ENCODE results near the gene SDHAF3. TPM values are rescaled to one million over a fixed set of nuclear protein-coding genes. Genes with fewer than 3 reads are reported as not detected.
"Not testable (repeated sequence)": the region's sequence is repeated elsewhere in the genome, so short reads cannot be mapped to it uniquely, and the experiment has no call there.

The SDHAF3 gene
- total RNA-seq, 1 donor: 5.9 TPM

DNA sequence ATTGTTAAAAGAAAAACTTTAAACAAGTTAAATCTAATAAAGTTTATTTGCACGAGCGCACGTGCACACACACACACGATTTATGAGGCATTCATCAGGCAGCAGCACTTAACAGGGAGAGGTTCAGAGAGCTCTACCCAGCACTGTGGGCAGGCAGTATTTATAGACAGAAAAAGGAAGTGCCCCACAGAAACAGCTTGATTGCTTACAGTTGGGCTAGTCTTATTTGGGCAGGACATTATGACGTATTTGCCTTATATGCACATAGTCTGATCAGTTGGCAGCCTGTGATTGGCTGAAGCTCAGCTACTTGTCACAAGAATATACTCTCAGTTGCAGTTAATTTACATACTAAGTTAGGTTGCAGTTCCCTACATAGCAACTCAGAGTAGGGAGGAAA is 1.2 kb upstream of the SDHAF3 start:
- H3K4me3 ChIP-seq (ENCODE audit: low read length): no peak overlapping the region

DNA sequence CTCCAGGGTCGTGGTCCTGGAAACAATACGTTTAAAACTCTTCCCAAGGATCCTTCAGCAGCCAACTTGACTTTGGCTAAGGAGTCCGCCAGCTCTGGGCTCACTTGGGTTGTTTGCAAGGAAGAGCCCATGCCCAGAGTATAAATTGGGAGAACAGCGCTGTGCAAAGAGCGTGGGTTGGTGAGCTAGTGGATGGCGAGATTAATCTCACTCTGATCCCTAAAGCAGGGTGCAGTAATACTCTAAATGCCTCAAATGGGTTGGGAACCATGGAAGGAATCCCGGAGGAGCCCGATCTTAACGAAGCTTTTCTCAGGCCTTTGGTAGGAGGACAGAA is 495 bp upstream of the SDHAF3 start:
- H3K4me3 ChIP-seq (ENCODE audit: low read length): peak overlapping the region; percentile 85

More for the DNA sequence above, 1.2 kb upstream of the SDHAF3 start:
- Histone ChIP-seq H3K27me3 (ENCODE audit: insufficient read depth, low read length) (no peaks in the 10 kb centered on the region), H3K9me3 (ENCODE audit: low read depth, low read length) (no peaks in the 10 kb centered on the region), H3K4me1 (ENCODE audit: insufficient read depth, low read length) (peaks cover 23% of the 10 kb centered on the region)

DNA sequence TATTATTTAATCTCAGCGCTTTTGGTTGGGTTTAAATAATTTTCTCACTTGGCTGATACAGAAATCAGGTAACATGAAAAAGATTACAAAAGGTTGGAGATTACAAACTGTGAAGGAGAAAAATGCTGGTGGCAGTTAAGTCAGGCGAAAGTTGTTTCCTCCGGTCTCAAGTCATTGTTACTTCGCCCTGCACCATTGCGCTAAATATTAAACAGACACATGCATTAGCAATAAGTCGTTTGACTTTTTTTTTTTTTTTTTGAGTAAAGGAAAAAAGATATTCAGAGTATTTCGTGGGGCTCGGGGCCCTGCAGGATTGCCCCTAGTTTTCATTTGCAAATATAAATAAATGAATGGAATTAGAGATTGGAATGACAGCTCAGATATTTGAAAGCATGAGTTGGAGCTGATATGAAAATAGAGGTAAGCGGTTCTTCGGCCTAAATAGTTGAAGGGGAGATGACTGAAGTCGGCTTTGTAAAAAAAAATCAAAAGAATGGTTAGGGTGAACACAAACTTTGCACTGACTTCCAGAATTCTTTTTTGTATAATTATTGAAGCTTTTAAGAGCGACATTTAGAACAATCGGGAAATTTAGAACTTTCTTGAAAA is 914 bp downstream of the SDHAF3 start:
- no peaks in the 10 kb centered on the region for H3K9me3 ChIP-seq (ENCODE audit: low read depth, low read length)
- H3K4me1 ChIP-seq (ENCODE audit: insufficient read depth, low read length): peaks cover 23% of the 10 kb centered on the region
- peak overlapping the region; percentile 85 for H3K4me3 ChIP-seq (ENCODE audit: low read length)
- no peaks in the 10 kb centered on the region for H3K27me3 ChIP-seq (ENCODE audit: insufficient read depth, low read length)

More for the DNA sequence above, 495 bp upstream of the SDHAF3 start:
- Histone ChIP-seq H3K27me3 (ENCODE audit: insufficient read depth, low read length) (no peaks in the 10 kb centered on the region), H3K9me3 (ENCODE audit: low read depth, low read length) (no peaks in the 10 kb centered on the region), H3K4me1 (ENCODE audit: insufficient read depth, low read length) (peaks cover 23% of the 10 kb centered on the region)

DNA sequence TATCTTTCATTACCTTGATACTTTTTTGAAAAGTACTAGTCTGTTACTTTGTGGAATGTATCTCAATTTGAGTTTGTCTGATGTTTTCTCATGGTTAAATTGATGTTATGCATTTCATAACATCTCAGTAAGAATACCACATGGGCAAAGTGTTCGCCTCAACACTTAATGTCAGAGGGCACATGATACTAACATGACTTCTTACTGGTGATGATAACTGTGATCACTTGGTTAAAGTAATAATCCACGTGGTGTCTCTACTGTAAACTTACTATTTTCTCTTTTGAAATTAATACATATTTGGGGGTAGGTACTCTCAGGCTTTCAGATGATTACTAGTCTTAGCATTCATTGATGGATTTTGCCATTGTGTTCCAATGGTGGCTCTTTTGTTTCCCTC is 2.2 kb downstream of the SDHAF3 start:
- no peaks in the 10 kb centered on the region for H3K27me3 ChIP-seq (ENCODE audit: insufficient read depth, low read length)
- H3K4me3 ChIP-seq (ENCODE audit: low read length): no peak overlapping the region
- no peaks in the 10 kb centered on the region for H3K9me3 ChIP-seq (ENCODE audit: low read depth, low read length)
- peaks cover 23% of the 10 kb centered on the region for H3K4me1 ChIP-seq (ENCODE audit: insufficient read depth, low read length)

DNA sequence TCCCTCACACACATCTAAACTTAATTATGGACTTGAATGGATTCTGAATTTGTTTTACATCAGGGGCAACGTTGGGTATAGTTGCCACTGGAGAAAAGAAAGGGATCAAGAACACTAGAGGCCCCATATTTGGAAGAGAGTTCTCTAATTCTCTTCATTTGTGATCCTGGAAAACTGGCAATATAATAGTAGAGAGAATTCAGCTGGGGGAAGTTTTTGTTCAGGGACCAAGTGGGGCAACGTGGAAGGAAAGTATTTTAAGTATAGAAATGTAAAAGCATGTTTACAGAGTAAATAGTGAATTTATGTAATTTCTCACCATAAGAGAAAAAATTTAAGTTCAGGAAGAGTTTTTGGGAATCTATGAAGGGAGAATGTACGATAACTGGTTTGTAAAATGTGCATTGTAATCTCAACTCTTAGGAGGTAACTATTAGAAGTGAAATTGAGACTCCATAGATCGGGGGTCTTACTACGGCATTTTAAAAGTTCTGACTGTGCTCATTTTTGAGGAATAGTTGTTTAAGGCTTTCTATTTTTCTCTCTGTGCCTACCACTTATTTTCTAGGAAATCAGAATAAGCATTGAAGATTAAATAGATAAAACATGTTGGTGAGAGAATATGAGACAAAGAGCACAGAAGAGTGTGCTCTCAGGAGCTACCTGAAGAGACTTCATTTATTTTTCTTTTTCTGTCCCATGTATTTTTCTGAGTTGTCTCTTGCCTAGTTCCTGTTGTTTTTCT is 3.4 kb downstream of the SDHAF3 start:
- Histone ChIP-seq H3K4me1 (ENCODE audit: insufficient read depth, low read length) (peaks cover 23% of the 10 kb centered on the region), H3K9me3 (ENCODE audit: low read depth, low read length) (no peaks in the 10 kb centered on the region), H3K4me3 (ENCODE audit: low read length) (no peak overlapping the region), H3K27me3 (ENCODE audit: insufficient read depth, low read length) (no peaks in the 10 kb centered on the region)

DNA sequence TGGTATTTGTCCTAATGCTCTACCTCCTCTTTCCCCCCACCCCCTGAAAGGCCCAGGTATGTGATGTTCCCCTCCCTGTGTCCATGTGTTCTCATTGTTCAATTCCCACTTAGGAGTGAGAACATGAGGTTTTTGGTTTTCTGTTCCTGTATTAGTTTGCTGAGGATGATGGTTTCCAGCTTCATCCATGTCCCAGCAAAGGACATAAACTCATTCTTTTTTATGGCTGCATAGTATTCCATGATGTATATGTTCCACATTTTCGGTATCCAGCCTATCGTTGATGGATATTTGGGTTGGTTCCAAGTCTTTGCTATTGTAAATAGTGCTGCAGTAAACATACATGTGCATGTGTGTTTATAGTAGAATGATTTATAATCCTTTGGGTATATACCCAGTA is 5.6 kb downstream of the SDHAF3 start:
- not testable (repeated sequence) for H3K27me3 ChIP-seq (ENCODE audit: insufficient read depth, low read length); H3K4me3 ChIP-seq (ENCODE audit: low read length); H3K4me1 ChIP-seq (ENCODE audit: insufficient read depth, low read length); H3K9me3 ChIP-seq (ENCODE audit: low read depth, low read length)

DNA sequence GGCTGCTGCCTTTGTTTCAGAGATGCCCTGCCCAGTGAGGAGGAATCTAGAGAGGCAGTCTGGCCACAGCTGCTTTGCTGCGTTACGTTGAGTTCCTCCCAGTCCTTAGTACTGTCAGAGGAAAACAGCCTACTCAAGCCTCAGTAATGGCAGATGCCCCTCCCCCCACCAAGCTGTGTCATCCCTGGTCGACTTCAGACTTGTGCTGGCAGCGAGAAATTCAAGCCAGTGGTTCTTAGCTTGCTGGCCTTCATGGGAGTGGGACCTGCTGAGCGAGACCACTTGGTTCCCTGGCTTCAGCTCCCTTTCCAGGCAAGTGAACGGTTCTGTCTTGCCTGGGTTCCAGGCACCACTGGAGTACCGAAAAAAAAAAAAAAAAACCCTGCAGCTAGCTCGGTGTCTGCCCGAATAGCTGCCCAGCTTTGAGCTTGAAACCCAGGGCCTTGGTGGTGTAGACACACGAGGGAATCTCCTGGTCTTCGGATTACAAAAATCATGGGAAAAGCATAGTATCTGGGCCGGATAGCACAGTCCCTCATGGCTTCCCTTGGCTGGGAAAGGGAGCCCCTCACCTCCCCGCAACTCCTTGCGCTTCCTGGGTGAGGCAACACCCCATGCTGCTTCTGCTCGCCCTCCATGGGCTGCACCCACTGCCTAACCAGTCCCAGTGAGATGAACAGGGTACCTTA is 9.1 kb downstream of the SDHAF3 start:
- H3K4me1 ChIP-seq (ENCODE audit: insufficient read depth, low read length): no peaks in the 10 kb centered on the region
- no peaks in the 10 kb centered on the region for H3K9me3 ChIP-seq (ENCODE audit: low read depth, low read length)
- no peak overlapping the region for H3K4me3 ChIP-seq (ENCODE audit: low read length)
- H3K27me3 ChIP-seq (ENCODE audit: insufficient read depth, low read length): no peaks in the 10 kb centered on the region

DNA sequence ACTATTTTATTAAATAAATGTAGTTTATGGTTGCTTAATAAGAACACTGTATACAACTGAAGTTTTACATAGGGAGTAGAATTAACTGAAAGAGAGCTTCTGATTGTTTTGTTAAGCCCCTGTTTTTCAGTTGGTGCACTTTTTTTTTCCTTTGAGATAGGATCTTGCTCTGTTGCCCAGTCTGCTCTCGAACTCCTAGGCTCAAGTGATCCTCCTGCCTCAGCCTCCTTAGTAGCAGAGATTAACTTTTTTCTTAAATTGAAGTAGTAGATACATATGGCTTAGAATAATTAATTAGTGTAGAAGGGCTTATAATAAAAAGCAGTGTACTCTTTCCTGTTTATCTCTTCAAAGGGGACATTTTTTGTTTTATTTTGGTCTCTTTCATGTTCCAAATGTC is 11.2 kb downstream of the SDHAF3 start:
- no peak overlapping the region for H3K4me3 ChIP-seq (ENCODE audit: low read length)
- no peaks in the 10 kb centered on the region for H3K27me3 ChIP-seq (ENCODE audit: insufficient read depth, low read length)
- no peaks in the 10 kb centered on the region for H3K4me1 ChIP-seq (ENCODE audit: insufficient read depth, low read length)
- no peaks in the 10 kb centered on the region for H3K9me3 ChIP-seq (ENCODE audit: low read depth, low read length)

DNA sequence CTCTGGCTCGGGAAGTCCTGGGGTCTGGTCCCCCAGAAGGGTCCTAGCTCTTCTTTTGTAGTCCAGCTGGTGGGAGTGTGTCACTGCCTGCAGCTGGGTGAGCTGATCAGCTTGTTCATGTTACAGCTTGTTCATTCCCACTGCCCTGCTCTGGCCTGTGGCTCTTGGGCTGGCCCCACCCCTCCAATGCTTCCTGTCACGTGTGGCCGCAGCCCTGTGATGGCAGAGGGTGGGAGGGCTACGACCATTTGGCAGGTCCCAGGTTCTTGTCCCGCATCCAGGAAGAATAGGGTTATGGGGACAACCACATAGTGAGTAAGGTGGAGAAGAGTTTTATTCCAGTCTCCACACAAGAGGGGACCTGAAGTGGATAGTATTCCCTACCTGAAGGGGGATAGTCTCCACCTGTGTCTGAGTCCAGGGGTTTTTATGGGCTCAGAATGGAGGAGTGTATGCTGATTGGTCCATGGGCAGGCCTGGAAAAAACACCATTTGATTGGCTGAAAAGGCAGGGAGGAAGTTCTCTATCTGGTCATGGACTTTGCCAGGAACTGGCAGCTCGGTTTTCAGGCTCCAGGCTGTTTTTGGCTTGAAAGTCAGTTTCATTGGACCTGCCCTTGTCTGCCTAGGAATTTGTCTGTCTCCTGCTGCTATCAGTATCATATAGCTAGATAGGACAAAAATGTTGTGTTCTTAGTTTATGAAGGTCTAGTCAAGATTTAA is 13.1 kb downstream of the SDHAF3 start:
- Histone ChIP-seq H3K27me3 (ENCODE audit: insufficient read depth, low read length) (no peaks in the 10 kb centered on the region), H3K4me3 (ENCODE audit: low read length) (no peak overlapping the region), H3K9me3 (ENCODE audit: low read depth, low read length) (no peaks in the 10 kb centered on the region), H3K4me1 (ENCODE audit: insufficient read depth, low read length) (no peaks in the 10 kb centered on the region)

DNA sequence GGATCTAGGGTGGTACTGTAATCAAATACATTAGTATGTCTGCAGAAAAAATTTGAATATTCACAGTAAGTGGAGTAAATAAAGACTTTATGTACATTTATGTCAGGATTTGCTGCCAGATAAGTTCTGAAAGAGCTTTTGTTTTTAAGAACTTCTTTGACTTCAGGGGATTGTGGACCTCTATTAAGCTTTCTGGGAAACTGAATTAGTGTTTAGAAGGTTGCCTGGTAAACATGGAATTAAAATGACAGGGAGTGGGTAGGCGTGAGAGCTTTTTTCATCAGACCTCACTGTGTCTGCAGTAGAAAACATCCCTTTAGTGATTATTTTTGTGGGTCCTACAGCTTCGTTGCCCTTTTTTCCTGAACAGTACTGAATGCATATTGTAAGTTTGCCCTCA is 15.7 kb downstream of the SDHAF3 start:
- H3K9me3 ChIP-seq (ENCODE audit: low read depth, low read length): no peaks in the 10 kb centered on the region
- H3K4me3 ChIP-seq (ENCODE audit: low read length): no peak overlapping the region
- H3K27me3 ChIP-seq (ENCODE audit: insufficient read depth, low read length): no peaks in the 10 kb centered on the region

DNA sequence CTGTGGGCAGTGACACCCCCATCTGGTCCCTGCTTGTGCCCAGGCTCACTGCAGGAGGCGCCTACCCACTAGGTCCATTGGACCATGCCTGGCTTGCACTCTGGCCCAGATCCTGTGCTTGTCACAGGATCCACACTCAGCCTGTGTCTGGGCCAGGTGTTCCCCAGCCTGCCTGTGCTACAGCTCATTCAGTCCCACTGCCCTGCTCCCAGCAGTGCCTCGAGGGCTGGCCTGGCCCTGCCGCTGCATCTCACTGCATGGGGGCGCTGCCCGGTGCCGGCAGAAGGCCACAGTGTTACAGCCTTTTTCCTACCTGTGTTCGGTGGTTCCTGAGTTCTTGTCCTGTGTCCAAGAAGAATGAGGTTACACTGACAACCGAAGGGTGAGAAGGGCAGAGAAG is 21.3 kb downstream of the SDHAF3 start:
- Histone ChIP-seq H3K9me3 (ENCODE audit: low read depth, low read length) (peaks cover 8% of the 10 kb centered on the region), H3K4me1 (ENCODE audit: insufficient read depth, low read length) (no peaks in the 10 kb centered on the region), H3K4me3 (ENCODE audit: low read length) (no peak overlapping the region), H3K27me3 (ENCODE audit: insufficient read depth, low read length) (no peaks in the 10 kb centered on the region)

More for the DNA sequence above, 15.7 kb downstream of the SDHAF3 start:
- no peaks in the 10 kb centered on the region for H3K4me1 ChIP-seq (ENCODE audit: insufficient read depth, low read length)

DNA sequence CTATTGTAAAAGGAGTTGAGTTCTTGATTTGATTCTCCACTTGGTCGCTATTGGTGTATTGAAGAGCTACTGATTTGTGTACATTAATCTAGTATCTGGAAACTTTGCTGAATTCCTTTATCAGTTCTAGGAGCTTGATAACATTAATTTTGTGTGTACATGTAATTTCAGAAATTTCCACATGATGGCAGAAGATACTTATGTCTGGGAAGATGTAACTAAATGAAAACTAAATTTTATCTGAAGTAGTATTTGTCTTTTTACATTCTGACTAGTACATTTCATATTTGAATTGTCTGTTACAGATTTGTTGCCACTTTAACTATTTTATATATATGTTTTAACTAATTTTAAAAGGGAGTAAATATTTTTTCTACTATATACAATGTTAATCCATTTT is 27.6 kb downstream of the SDHAF3 start:
- H3K27me3 ChIP-seq (ENCODE audit: insufficient read depth, low read length): no peaks in the 10 kb centered on the region
- no peaks in the 10 kb centered on the region for H3K4me1 ChIP-seq (ENCODE audit: insufficient read depth, low read length)
- H3K4me3 ChIP-seq (ENCODE audit: low read length): no peak overlapping the region
- H3K9me3 ChIP-seq (ENCODE audit: low read depth, low read length): no peaks in the 10 kb centered on the region

DNA sequence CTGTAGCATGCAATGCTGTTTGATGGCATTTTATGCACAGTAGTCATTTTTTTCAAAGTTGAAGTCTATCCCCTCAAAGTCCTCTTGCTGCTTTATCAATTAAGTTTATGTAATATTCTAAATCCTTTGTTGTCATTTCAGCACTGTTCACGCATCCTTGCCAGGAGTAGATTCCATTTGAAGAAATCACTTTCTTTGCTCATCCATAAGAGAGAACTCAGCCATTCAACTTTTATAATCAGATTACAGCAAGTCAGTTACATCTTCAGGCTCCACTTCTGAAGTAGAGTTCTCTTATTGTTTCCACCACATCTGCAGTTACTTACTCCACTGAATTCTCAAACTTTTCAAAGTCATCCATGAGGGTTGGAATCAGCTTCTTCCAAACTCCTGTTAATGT is 32.3 kb downstream of the SDHAF3 start:
- no peaks in the 10 kb centered on the region for H3K27me3 ChIP-seq (ENCODE audit: insufficient read depth, low read length)

DNA sequence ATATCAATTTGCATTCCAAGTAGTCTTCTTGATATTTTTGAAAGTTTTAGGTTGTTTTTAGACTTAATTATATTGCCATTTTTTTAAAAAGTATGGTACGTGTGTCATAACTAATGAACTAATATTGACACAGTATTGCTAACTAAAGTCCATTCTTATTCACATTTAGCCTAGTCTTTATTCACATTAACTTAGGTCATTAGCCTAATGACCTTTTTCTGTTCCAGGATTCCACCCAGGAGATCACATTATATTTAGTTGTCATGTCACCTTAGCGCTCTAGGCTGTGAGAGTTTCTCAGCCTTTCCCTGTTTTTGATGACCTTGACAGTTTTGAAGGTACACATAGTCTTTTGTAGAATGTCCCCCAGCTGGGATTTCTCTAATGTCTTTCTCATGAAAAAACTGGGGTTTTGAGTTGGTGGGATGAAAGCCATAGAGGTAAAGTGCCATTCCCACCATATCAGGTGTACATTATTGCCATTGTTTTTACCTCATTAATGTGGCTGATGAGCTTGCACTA is 38.5 kb downstream of the SDHAF3 start:
- Histone ChIP-seq H3K9me3 (ENCODE audit: low read depth, low read length) (no peaks in the 10 kb centered on the region), H3K4me1 (ENCODE audit: insufficient read depth, low read length) (no peaks in the 10 kb centered on the region), H3K27me3 (ENCODE audit: insufficient read depth, low read length) (no peaks in the 10 kb centered on the region), H3K4me3 (ENCODE audit: low read length) (no peak overlapping the region)

More for the DNA sequence above, 32.3 kb downstream of the SDHAF3 start:
- Histone ChIP-seq H3K4me1 (ENCODE audit: insufficient read depth, low read length) (no peaks in the 10 kb centered on the region), H3K9me3 (ENCODE audit: low read depth, low read length) (no peaks in the 10 kb centered on the region), H3K4me3 (ENCODE audit: low read length) (no peak overlapping the region)

DNA sequence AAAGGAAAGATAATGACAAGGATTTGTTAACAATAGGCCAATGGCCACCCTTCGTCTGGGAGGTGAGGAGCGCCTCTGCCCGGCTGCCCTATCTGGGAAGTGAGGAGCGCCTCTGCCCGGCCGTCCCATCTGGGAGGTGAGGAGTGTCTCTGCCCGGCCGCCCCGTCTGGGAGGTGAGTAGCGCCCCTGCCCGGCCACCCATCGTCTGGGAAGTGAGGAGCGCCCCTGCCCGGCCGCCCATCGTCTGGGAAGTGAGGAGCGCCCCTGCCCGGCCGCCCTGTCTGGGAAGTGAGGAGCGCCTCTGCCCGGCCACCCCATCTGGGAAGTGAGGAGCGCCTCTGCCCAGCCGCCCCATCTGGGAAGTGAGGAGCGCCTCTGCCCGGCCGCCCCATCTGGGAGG is 42.5 kb downstream of the SDHAF3 start:
- H3K27me3 ChIP-seq (ENCODE audit: insufficient read depth, low read length); H3K4me1 ChIP-seq (ENCODE audit: insufficient read depth, low read length); H3K4me3 ChIP-seq (ENCODE audit: low read length); H3K9me3 ChIP-seq (ENCODE audit: low read depth, low read length): not testable (repeated sequence)
